HS-5 (cell line): ENCODE measurements around the gene PRKCG.

ENCODE experiments used
- DNase-seq: peaks from one replicate; pipeline ENCODE4 v3.0.0-alpha.2; 2012; ENCODE audit warnings: low read depth

Gene PRKCG

GRCh38 chr19:53898636-53899341 lies 16.8 kb downstream of the PRKCG start:
- no peak for DNase-seq

- no peak for DNase-seq
Observed at GRCh38 chr19:53900191-53900860, 18.3 kb downstream of the PRKCG start.

GRCh38 chr19:53903055-53903680 lies 21.2 kb downstream of the PRKCG start:
- no peak for DNase-seq

GRCh38 chr19:53904909-53905308 lies 22.9 kb downstream of the PRKCG start:
- DNase-seq: no peak

DNA sequence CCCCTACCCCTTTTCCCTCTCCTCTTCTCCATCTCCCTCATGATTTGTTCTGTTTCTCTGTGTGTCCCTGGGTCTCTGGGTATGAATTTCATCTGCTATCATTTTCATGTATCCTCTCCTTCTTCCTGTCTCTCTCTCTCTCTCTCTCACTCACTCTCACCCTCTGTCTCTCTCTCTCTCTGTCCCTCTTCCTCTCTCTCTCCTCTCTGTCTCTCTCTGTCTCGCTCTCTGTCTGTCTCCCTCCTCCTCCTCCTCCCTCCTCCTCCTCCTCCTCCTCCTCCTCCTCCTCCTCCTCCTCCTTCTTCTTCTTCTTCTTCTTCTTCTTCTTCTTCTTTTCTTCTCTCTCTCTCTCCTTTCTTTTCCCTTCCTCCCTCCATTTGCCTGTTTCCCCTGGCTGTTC lies 23.8 kb downstream of the PRKCG start:
- no peak for DNase-seq

DNA sequence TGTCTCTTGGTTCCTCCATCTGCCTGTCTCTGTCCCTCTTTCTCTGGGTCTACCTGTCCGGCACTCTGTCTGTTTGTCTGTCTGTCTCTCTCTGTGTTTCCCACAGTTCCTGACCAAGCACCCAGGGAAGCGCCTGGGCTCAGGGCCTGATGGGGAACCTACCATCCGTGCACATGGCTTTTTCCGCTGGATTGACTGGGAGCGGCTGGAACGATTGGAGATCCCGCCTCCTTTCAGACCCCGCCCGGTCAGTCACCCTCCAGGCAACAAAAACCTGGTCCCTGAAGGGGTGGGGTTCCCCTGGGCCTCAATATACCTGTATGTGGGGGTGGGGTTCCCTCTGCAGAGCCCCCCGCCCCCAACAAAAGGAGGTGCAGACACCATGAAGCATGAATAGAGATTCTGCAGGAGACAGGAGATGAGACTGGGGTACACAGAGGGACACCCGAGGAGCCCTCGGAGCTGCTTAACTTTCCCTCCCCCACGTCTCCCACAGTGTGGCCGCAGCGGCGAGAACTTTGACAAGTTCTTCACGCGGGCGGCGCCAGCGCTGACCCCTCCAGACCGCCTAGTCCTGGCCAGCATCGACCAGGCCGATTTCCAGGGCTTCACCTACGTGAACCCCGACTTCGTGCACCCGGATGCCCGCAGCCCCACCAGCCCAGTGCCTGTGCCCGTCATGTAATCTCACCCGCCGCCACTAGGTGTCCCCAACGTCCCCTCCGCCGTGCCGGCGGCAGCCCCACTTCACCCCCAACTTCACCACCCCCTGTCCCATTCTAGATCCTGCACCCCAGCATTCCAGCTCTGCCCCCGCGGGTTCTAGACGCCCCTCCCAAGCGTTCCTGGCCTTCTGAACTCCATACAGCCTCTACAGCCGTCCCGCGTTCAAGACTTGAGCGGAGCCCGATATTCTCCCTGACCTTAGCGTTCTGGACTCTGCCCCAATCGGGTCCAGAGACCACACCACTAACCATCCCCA lies 24.5 kb downstream of the PRKCG start:
- DNase-seq: no peak

DNA sequence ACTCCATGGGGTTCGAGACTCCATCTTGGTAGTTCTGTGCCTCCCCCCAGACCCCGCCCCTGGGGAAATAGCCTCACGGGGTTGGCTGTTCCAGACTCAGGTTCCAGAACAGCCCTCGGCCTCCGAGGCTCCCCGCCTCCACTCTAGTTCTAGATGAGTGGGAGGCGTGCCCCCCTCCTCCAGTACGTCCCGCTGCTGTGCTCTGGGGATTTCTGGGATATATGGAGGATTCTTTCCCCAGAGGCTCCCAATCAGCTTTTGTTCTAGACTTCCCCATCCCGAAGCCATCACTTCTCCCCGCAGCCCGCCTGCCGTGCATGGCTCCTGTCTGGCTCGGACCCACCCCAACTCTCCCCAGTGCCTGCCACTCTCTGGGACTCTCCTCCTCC lies 25.2 kb downstream of the PRKCG start:
- no peak for DNase-seq

DNA sequence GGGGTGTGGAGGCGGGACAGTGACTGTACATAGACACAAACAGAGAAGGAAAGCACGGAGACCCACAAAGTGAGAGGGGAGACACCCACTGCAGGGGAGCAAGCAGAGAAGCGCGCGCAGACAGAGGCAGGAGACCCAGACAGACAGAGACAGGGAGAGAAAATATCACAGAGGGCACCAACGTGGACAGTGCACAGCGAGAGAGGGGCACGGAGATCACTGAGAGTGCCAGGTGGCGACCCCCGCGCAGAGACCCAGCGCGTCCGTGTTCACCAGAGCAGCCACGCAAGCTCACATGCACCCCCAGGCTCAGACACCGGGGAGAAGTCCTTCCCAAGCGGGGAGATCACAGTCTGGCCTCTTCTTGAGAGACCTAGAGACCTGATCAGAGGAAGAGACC lies 25.7 kb downstream of the PRKCG start:
- DNase-seq: no peak

DNA sequence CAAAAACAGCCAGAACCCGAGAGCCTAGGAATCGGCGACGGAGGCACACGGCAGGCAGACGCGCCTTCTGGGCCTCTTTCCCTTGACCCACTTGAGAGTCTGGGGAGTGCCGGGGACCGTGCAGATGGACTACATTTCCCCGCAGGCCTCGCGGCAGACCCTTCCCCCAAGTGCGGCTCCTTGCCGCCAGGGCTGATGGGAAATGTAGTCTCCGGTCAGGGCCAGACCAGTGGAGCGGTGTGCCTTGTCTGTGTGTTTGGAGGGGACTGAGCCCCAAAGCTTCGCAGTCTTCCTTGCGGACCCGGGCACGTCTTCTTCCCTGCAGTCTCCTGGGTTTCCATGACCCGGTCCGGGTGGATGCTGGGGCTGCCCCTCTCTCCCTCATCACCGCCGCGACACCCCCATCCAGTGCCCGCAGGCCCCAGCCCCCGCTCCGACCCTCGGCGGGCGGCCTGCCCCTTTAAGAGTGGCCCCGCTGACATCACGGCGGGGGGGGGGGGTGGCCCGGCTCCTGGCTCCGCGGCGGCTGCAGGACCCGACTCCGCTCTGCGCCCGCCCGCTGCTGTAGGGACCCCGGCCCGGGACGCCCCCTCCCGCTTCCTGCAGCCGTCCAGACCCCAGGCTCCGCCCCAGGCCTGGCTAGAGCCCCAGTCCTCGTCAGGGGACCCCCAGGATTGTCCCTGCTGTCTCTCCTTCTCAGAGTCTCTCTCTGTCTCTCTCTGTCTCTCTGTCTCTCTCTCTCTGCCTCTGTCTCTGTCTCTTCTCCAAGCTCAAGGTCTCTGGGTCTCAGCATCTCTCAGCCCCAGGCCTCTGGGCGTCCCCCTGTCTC lies 26.3 kb downstream of the PRKCG start:
- DNase-seq: no peak

DNA sequence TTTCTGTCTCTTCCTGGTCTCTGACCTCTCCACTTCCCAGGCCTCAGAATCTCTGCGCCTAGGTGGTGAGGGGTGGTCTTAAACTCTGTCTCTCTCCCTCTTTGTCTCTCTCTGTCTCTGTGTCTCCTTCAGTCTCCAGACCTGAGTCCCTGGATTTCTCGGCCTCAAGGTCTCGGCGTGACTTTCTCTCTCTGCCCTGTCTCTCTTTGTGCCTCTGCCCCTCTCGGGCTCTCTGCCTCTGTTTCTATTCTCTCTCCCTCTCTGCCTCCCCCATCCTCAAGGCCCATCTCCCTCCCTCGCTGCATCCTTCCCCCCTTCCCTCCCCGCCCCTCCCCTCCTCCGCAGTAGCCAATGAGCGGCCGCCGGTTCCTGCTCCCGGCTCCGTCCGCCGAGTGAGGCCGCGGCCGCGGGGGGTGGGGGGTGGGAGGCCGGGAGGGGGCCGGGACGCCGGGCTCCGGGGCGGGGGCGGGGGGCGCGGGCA lies 27.0 kb downstream of the PRKCG start, which contains the start of gene CACNG7:
Gene CACNG7 (plus strand): TSS at position 344 of the 481 bp plus-strand sequence. CDS start 3,554 bp downstream, outside the sequence.
- no peak for DNase-seq

- no peak for DNase-seq
Observed at GRCh38 chr19:53909471-53910169, 27.6 kb downstream of the PRKCG start.

GRCh38 chr19:53910170-53910518 lies 28.1 kb downstream of the PRKCG start:
- no peak for DNase-seq

GRCh38 chr19:53912653-53913052 lies 30.7 kb downstream of the PRKCG start:
- DNase-seq: no peak

- DNase-seq: no peak
Observed at GRCh38 chr19:53915000-53915399, 33.0 kb downstream of the PRKCG start.

DNA sequence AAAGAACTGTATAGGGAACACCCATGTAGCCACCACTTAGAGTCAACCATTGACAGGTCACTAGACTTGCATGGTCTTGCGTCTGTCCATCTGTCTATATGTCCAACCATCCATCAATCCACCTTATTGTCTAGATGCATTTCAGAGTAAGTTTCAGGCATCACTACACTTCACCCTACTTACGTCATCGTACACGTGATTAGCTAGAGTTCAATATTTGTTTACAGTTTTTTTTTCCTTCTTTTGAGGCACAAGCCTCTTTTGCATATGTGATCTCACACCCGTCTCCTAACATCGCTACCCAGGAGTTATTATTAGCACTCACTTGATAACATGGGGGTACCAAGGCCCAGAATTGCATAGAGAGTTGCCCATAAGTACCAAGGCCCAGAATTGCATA lies 34.0 kb downstream of the PRKCG start:
- no peak for DNase-seq

GRCh38 chr19:53917356-53917755 lies 35.4 kb downstream of the PRKCG start:
- no peak for DNase-seq

DNA sequence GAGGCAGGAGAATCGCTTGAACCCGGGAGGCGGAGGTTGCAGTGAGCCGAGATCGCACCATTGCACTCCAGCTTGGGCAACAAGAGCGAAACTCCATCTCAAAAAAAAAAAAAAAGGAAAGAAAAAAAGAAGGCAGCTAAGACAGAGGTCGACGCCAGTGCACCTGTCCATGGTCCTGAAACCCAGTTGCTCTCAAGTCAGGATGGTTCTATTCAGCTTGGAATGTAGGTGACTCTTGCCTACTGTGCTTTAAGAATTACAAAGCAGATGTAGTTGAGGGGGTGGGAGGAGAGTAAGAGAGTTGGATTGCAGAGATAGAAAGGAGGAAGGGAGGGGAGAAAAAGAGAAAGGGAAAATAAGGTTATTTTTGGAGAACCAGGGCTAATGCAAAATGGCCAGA lies 45.7 kb downstream of the PRKCG start:
- DNase-seq: no peak

GRCh38 chr19:53936029-53936428 lies 54.0 kb downstream of the PRKCG start:
- DNase-seq: no peak

DNA sequence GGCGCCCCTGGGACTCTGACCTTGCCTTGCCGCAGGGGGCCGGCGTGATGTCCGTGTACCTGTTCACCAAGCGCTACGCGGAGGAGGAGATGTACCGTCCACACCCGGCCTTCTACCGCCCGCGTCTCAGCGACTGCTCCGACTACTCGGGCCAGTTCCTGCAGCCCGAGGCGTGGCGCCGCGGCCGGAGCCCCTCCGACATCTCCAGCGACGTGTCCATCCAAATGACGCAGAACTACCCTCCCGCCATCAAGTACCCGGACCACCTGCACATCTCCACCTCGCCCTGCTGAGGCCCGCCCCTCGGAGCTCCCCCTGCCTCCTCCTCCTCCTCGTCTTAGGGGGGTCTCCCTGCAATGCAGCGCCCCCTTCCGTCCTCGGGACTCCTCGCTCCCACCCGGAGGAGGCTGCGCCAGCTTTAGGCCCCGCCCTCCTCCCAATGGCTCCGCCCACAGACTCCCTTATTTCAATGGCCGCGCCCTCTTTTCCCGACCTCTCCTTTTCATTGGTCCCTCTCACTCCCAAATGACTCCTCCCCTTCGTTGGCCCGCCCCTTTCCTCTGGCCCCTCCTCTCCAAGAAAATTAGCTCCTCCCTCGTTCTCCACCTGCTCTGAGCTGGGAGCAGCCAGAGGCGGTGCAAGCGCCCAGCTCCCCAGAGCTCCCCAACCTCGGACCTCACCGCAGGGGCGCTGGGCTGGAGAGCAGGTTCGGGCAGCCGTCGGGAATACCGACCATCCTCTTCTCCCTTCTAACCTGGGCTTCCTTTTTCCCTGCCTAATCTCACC lies 60.2 kb downstream of the PRKCG start:
- no peak for DNase-seq

DNA sequence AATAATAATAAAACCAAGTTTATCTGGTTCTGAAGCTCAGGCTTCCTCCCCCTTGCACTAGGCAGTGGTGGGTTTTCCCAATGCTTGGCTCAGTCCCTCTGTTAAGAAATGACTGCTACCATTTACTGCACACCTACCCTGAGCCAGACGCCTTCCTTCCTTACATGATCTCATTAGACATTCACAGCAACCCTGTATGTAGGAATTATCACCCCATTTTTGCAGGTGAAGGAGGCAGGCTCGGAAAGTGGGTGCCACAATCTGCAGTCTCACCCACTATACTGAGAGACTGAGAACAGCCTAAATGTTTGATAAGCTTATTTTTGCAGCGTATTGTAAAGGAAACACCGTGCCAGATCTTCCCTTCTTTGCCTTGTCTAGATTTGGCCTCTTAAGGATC lies 62.4 kb downstream of the PRKCG start:
- no peak for DNase-seq
